ELR (cell line): ENCODE results near the gene SYT2.

Source experiments
- DNase-seq: peaks from one replicate; pipeline ENCODE4 v3.0.0-alpha.2; 2015; ENCODE audit warnings: low read depth

The SYT2 gene

GRCh38 chr1:202677433-202677832, 32.8 kb downstream of the SYT2 start:
- no peak for DNase-seq

- no peak for DNase-seq
Measured at GRCh38 chr1:202673531-202673930, 36.7 kb downstream of the SYT2 start.

- peak; percentile 41 for DNase-seq
Measured at GRCh38 chr1:202671399-202671798, 38.9 kb downstream of the SYT2 start.

DNA sequence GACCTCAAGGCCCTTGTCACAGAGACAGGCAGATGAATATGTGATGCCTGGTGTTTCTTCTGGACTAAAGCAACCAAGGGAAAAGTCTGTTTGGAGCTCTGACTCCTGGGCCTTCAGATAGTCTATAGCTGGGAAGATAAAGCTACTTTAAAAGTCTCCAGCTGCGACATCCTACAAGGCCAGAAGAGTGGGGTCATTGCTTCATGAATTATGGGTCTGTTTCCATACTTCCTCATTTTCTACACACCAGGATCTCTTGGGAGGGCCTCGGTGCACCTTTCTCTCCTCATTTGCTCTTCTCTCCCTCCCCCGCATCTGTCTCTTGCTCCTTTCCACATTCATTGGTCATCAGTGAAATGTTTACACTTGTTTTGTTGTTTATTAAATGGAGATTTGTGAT, 44.8 kb downstream of the SYT2 start:
- DNase-seq: no peak

DNA sequence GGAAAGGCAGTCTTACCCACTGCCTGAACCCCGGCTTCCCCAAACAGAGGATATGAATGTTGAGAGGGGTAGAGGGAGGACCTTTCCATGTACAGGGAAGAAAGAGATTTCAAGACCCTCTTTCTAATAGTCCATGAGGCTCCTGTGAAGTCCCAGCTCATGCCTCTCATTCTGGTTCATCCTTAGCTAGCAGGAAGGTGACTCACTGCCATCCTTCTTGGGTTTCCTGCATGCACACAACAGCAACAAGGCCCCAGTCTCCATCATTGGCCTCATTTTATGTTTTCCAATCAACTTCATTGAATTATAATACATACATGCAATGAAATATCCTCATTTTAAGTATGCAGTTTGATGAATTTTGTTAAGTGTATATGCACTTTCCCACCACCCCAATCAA, 46.2 kb downstream of the SYT2 start:
- peak; percentile 57 for DNase-seq

- no peak for DNase-seq
Measured at GRCh38 chr1:202663131-202663530, 47.1 kb downstream of the SYT2 start.

- no peak for DNase-seq
Measured at GRCh38 chr1:202662081-202662480, 48.2 kb downstream of the SYT2 start.

DNA sequence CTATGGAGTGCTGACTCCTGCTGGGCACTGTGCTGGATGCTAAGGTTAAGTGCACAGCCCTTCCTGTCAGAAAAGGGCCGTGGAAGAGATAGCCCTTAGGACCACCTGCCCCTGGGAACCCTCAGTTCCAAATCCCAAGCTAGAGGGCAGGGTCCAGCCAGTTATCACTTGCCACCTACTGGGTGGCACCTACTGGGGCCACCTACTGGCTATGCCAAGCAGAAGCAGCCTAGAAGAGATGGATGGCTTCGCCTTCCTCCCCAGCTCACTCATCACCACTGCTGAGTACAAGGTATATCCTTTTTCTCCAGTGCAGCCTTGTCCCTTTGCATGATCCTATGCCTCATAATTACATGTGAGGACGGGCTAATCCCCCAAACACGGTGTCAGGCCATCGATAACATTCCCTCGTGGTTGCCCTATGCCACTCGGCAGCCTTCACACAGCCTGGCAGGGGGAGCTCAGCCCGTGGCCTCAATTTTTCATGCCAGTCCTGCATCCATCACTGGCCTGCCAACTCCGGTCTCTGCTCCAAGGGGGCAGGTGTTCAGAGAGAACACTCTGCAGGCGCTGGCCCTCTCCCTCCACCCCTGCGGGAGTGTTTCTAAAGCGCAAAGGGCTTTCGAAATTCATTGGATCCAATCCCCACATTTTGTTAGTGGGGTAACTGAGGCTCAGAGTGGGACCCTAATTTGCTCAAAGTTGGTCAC, 49.0 kb downstream of the SYT2 start:
- DNase-seq: no peak

DNA sequence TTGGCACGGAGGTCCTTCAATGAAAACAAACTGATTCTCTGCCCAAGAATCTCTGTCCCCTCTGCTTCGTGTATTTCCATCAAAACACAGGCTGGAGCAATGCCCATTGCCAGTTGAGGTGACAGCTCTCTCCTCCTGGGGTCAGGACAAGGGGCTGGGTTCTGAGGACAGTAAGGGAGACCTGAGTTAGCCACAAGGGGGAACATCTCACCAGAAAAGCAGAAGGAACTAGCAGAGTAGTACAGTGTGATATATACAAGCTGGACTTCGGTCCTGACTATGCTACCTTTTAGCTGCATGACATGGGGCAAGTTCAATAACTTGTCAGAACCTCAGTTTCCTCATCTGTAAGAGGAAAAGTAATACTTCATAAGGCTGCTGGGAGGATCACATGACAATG, 50.3 kb downstream of the SYT2 start:
- no peak for DNase-seq

GRCh38 chr1:202659541-202659940, 50.7 kb downstream of the SYT2 start:
- no peak for DNase-seq

- no peak for DNase-seq
Measured at GRCh38 chr1:202658769-202659168, 51.5 kb downstream of the SYT2 start.

GRCh38 chr1:202658251-202658759, 51.9 kb downstream of the SYT2 start:
- no peak for DNase-seq

- peak; percentile 67 for DNase-seq
Measured at GRCh38 chr1:202656951-202657646, 53.2 kb downstream of the SYT2 start.

DNA sequence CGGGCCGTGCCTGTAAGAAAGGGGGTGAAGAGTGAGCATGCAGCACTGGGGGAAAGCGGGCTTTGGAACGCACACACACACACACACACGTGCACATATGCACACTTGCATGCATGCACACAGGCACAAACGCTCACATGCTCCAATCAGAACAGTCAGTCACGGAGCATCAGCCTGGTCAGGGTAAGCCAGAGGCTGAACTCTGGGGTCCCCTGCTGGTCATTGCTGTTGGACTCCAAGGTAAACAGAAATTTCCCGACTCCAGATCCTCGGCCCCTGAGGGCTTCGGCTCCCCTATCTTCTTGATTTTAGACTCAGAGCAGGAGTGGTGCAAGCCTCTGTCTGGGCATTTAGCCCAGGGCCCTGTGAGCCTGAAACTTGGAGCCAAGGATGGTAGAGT, 54.2 kb downstream of the SYT2 start:
- DNase-seq: peak; percentile 55

- no peak for DNase-seq
Measured at GRCh38 chr1:202654079-202654478, 56.2 kb downstream of the SYT2 start.

GRCh38 chr1:202649553-202650392, 60.5 kb downstream of the SYT2 start:
- DNase-seq: no peak

DNA sequence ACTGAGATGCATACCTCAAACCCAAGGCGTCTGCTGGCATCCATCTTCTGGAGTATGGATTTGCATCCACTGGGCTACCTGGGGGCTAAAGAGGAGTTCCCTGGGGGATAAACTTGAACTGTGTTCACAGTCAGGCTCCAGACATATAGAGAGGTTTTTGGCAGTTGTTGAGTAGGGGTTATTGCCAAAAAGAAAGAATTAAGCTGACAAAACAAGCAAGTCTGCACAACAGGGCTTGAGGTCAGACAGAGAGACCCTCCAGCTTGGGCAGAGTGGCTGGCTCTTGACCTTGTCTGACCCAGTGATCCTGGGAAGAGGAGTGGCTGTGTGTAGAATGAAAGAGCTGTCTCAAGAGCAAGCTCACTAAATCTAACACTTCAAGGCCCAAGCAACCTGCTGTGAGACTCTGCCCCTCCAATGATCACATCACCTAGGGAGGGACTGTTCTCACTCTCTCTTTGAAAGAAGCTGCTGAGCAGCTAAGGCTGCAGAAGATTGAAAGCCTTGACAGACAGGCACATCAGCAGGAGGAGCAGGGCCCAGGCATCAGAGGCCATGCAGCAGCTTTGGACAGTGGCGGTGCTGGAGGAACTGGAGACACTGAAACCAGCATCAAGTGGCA, 61.5 kb downstream of the SYT2 start:
- no peak for DNase-seq

DNA sequence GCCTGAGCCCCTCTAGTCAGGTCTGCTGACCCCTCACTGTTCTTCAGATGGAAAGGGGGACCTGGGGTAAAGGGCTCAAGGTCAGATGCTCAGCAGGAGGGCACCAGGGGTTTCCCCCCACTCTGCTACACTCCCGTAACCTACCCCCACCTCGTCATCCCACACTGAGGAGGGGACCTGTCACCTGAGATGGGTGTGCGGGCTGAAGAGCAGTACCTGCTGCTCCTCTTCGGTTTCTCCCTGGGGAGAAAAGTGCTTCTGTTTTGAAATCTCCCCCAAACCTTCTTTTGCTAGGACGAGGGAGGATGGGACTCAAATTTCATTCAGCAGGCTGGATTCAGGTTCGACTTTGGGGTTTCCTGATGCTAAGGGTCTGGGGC, 65.2 kb downstream of the SYT2 start:
- DNase-seq: no peak

DNA sequence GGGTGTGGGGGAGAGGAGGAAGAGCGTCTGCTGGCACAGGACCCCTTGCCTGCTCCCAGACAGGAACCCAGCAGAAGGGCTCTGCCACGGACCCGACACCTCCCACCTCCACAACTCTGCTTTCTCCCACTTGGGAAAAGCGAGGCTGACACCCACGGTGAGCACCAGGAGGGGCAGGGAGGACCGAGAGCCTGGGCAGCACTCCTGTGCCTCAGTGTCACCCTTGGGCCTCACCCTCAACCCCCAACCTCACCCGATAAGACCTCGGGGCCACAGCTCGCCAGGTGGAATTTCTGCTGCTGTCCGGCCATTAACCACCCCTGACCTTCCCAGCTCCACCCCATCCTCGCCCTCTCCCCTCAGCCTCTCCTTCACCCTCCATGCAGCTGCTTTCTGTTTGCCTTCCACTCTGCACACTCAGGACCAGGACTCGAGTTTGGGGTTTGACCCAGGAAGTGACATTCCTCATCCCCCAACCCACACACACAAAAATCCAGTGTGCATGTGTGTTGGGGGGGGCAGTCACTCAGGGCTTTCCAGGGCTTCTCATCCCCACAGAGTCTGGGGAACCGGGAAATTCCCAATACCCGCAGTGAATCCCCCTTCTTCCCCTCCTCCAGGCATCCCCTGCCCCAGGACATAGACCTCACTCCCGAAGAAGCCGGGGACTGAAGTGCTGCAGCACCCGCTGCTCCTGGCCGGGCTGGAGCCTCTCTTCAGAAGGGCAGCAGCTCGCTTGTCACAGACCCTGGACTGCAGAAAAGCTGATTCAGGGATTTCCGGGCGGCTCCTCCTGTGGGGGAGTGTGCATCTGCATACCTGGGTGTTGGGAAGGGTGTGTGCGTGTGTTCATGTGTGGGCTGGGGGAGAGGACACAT, 65.8 kb downstream of the SYT2 start:
- DNase-seq: no peak

DNA sequence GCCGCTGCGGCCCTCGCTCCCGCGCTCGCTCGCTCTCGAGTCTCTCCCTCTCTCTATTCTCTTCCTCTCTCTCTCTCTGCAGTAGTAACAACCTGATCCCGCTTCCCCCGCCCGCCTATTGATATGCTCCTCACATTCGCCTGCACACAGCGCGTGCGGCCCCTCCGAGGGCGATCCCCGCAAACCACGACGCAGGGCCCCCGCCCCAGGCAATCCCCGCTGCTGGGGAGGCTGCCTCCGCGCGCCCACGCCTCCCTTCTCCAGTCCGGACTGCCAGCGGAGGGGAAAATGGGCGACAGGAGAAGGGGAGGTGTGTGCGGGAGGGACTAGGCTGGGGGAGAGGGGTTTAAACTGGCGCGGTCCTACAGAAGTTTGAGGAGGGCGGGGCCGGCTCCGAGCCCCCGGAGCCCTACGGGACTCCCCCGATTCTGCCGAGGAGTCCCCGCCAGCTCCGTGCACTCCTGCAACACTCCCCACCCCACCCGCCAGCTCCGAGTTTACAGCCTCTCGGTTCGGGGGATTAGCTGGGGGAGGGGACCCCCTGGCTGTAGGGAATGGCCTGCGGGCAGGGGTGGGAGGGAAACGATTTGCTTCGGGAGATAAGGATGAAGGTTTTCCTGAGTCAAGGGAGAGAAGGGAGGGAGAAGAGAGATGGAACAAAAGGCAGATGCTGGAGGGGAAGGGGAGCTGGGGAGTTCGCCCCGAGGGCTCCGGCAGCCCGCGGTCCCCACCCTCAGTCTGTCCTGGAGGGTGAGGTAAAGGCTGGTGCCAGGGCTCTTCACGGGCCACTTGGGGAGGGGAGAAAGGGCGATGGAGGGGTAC, 66.6 kb downstream of the SYT2 start:
- peak; percentile 23 for DNase-seq
